AG09319 (cell line): ENCODE measurements around the gene AFF1.
"Not testable (repeated sequence)": the region's sequence is repeated elsewhere in the genome, so short reads cannot be mapped to it uniquely, and the experiment has no call there.

Source experiments
- DNase-seq: peaks from one replicate; pipeline ENCODE4 v3.0.0-alpha.2; 2010; ENCODE audit warnings: low read depth; ENCODE audit errors: extremely low read depth
- TF ChIP-seq, protein P1 (sequence below): IDR thresholded peaks from 2 replicates; pipeline ENCODE4 v1.5.1; 2011; ENCODE audit warnings: low read depth, mild to moderate bottlenecking, inconsistent platforms, low read length, moderate library complexity

Gene AFF1

DNA sequence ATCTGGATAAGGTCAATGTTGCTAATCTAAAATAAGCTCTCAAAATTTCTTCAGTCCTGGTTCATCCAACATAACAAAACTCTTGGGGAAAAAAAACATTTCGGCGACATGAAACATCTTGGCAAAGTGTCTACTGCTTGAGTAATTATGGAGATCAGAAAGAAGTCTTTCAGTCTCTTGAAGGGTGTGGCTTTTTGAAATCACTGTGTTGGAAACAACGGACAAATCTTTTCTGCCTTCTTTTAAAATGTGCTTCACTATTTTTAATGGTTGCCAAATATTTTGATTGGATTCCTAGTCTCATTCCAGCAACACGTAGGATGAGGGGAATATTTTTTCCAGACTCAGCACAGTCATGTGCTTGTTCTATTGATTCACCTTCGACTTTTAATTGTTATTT lies 147.0 kb downstream of the AFF1 start:
- DNase-seq = no peak
- TF ChIP-seq, protein P1, sequence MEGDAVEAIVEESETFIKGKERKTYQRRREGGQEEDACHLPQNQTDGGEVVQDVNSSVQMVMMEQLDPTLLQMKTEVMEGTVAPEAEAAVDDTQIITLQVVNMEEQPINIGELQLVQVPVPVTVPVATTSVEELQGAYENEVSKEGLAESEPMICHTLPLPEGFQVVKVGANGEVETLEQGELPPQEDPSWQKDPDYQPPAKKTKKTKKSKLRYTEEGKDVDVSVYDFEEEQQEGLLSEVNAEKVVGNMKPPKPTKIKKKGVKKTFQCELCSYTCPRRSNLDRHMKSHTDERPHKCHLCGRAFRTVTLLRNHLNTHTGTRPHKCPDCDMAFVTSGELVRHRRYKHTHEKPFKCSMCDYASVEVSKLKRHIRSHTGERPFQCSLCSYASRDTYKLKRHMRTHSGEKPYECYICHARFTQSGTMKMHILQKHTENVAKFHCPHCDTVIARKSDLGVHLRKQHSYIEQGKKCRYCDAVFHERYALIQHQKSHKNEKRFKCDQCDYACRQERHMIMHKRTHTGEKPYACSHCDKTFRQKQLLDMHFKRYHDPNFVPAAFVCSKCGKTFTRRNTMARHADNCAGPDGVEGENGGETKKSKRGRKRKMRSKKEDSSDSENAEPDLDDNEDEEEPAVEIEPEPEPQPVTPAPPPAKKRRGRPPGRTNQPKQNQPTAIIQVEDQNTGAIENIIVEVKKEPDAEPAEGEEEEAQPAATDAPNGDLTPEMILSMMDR = no peak

DNA sequence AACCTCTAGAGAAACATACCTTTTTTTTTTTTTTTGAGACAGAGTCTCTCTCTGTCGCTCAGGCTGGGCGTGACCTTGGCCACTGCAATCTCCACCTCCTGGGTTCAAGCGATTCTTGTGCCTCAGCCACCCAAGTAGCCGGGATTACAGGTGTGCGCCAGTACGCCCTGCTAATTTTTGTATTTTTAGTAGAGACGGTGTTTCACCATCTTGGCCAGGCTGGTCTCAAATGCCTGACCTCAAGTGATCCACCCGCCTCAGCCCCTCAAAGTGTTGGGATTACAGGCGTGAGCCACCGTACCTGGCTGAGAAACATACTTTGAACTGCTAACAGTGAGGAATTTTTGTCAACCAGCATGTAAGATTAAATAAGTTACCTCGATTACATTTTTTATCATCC lies 150.9 kb downstream of the AFF1 start:
- not testable (repeated sequence) for DNase-seq

DNA sequence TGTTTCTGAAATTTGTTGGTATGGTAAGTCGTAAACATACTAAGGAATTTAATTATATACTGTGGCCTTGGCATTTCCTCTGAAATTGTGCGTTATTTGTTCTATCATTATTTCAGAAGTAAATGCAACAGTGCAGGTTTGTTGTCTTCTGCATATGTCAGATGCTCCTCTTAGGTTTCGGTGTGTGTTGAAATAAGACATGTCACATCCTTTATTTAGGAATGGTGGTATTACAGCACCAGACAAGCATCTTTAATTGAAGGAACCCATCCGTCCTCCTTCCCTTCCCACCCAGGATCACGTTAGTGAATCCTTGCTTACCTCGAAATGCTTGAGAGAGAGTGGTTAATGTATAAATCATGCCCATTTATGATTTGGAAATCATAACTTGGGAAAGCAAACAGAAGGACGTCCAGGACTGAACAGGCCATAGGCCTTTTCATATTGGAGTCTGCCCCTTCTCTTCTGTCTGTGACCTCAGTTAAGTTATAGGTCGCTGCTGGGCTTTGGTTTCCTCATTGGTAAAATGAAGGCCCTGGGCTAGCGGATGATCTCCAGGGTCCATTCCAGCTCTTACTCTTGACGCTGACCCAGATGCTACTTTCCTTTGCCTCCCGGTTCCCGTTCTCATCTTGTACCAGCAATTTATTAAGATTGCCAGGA lies 151.5 kb downstream of the AFF1 start:
- TF ChIP-seq, protein P1 = no peak
- DNase-seq = no peak

DNA sequence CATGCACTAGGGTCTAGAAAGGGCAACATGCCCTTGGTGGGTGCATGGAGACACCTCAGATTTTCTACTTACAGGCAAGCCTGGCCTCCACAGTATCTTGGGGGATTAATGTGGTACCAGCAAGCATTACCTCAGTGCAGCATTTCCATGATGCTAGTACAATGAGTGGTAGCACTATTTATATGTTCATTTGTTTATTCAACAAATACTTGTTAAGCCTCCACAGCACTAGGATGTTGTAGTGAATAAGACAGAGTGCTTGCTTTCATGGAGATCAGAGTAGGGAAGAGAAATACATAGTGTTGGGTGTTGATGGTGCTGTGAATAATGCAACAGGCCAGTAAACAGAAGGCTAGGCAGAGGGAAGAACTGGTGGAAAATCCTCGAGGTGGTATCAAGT lies 152.2 kb downstream of the AFF1 start:
- DNase-seq = no peak
- TF ChIP-seq, protein P1 = no peak

DNA sequence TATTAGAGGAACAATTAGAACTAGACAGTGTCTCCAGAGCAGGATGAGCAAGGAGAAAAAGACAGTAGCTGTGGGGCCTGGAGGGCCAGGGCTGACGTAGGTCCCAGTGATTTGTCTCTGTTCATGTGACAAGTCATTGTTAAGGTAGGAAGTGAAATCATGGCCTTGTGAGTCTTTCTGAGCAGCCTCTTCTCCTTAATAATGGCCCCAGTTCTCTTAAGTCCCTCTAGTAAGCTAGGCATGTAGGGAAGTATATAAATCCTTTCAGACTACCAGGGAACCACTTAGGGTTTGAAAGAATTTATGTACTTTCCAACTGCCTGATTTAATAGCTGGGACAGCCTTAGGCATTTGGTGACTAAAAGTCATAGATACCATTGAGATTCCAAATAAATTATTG lies 152.6 kb downstream of the AFF1 start:
- TF ChIP-seq, protein P1 = no peak
- no peak for DNase-seq

DNA sequence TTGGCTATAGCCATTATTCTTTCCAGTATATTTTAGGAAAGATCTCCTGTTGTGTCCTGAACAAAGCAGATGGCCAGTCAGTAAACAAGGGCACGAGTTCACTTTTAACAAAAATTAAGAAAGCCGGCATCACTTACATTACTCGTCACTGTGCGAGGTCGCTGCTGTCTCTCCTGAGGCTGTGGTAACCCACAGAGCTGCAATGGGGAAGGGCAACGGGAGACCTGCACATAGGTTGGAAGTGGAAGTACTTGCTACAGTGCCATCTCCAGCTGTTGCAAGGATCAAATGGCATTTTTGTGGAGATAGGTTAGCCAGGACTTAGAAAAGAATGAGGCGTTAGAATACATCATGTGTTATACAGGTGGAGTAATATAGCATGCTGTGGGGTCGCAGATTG lies 153.4 kb downstream of the AFF1 start:
- no peak for DNase-seq
- TF ChIP-seq, protein P1 = no peak

DNA sequence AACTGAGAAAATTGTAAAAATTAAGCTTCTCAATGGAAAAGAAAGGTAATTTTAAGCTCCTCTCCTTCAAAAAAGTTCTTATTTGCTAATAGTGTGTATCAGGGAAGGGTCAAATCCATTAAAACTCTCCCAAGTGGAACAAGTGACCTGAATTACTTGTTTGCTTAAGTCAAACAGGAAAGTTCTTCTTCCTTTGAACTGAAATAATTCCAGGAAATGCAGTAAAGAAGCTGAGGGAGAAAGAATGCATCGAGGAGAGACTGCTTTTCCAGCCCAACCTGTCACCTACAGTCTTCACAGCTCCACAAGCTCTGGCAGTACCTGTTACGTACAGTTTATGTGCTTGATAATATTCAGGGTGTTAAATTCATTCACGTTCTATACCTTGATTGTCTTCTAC lies 154.6 kb downstream of the AFF1 start:
- no peak for DNase-seq
- TF ChIP-seq, protein P1 = no peak

DNA sequence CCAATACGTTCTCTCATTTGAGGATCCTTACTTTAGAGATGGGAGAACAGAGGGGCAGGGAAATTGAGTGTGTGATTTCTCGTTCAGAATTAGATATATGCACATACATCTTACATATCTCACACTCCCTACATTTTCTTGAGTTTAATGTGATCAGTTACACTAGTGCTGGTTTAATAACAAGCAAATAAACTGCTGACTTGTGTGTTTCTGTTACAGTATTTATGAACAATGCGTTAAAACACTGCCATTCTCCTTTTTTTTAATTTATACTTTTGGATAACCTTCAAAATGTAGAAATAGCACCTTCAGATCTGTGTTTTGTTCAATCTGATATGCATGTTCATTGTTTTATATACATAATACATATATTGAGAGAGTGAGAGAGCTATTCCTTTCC lies 155.5 kb downstream of the AFF1 start:
- TF ChIP-seq, protein P1 = no peak
- no peak for DNase-seq
